CD1c-positive myeloid dendritic cell (primary cell): ENCODE data around the gene THUMPD2.
"Not testable (repeated sequence)": the region's sequence is repeated elsewhere in the genome, so short reads cannot be mapped to it uniquely, and the experiment has no call there.

Experiments used
- DNase-seq: peaks from one replicate; pipeline ENCODE4 v3.0.0-alpha.2; 2016; ENCODE audit errors: extremely low spot score

THUMPD2 gene

GRCh38 chr2:39778775-39779340 lies at the start of gene THUMPD2:
THUMPD2 (minus strand) TSS chr2:39779258; CDS start chr2:39779239, 19 bp downstream.
- DNase-seq = peak; percentile 75

GRCh38 chr2:39821871-39822270 lies 42.8 kb upstream of the THUMPD2 start:
- DNase-seq = no peak

GRCh38 chr2:39816845-39817244 lies 37.8 kb upstream of the THUMPD2 start:
- no peak for DNase-seq

- DNase-seq = no peak
These were observed 37.4 kb upstream of the THUMPD2 start for GRCh38 chr2:39816428-39816827.

GRCh38 chr2:39805936-39806608 lies 27.0 kb upstream of the THUMPD2 start:
- no peak for DNase-seq

GRCh38 chr2:39803839-39804238 lies 24.8 kb upstream of the THUMPD2 start:
- no peak for DNase-seq

GRCh38 chr2:39800752-39801151 lies 21.7 kb upstream of the THUMPD2 start:
- DNase-seq = no peak

- no peak for DNase-seq
These were observed 17.1 kb upstream of the THUMPD2 start for GRCh38 chr2:39796134-39796533.

GRCh38 chr2:39790216-39790818 lies 11.3 kb upstream of the THUMPD2 start:
- not testable (repeated sequence) for DNase-seq

- no peak for DNase-seq
These were observed 8.9 kb upstream of the THUMPD2 start for GRCh38 chr2:39787950-39788349.

- peak; percentile 14 for DNase-seq
These were observed 7.9 kb upstream of the THUMPD2 start for GRCh38 chr2:39786761-39787522.

GRCh38 chr2:39782591-39782990 lies 3.5 kb upstream of the THUMPD2 start:
- DNase-seq = no peak

- no peak for DNase-seq
These were observed 2.6 kb upstream of the THUMPD2 start for GRCh38 chr2:39781697-39782096.

GRCh38 chr2:39780825-39781600 lies 2.0 kb upstream of the THUMPD2 start:
- DNase-seq = no peak

GRCh38 chr2:39779927-39780326 lies 869 bp upstream of the THUMPD2 start:
- DNase-seq = no peak

GRCh38 chr2:39779341-39779851 lies 338 bp upstream of the THUMPD2 start:
- DNase-seq = no peak

GRCh38 chr2:39778233-39778632 lies 825 bp downstream of the THUMPD2 start:
- DNase-seq = no peak

- no peak for DNase-seq
These were observed 6.3 kb downstream of the THUMPD2 start for GRCh38 chr2:39772812-39773152.

GRCh38 chr2:39772086-39772811 lies 6.8 kb downstream of the THUMPD2 start:
- no peak for DNase-seq

- no peak for DNase-seq
These were observed 16.6 kb downstream of the THUMPD2 start for GRCh38 chr2:39762448-39762847.

- no peak for DNase-seq
These were observed 21.9 kb downstream of the THUMPD2 start for GRCh38 chr2:39757156-39757555.
